AML-193 (cell line): ENCODE data around the gene CAMK1.

Source experiments
- DNase-seq, 2 experiments: peaks; one replicate each; lab custom pipeline; 2025; lab: John Stamatoyannopoulos, UW

Gene CAMK1

DNA sequence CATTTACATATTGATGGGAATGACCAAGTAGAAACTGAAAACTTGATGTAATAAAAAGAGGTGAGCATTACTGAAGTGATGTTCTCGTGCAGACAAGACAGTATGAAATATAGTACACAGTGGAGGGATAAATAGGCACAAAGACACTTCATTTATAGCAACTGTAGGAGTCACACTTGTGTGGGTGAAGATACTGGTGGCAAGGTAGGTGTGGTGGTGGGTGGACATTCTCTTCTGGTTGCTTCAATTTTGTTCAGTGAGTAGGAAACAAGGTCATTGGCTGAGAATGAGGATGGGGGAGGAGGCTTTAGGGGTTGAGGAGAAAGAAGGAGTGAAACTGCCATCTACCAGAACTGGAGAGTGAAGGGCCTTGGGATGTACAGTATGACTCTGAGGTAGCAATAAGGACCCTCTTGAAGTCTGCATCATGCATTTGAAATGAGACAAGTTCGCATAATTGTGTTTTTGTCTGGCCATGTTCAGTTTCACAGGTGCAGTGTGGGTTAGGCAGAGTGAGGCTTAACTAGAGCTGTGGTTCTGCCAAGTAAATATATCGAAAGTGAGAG is 59.5 kb downstream of the CAMK1 start:
- no peak for DNase-seq
